Hair follicular keratinocyte (primary cell): ENCODE results near the gene CACHD1. TPM values are rescaled to one million over a fixed set of nuclear protein-coding genes. Genes with fewer than 3 reads are reported as not detected.

Source experiments
- total RNA-seq: library from RNA; depleted of rRNA; stranded (reverse); fragments of >200 nt; gene quantifications from 2 replicates; pipeline ENCODE4 v1.2.3, GENCODE V29; 2015

The CACHD1 gene
- 1.5 and 1.6 TPM in 2 replicates for total RNA-seq

DNA sequence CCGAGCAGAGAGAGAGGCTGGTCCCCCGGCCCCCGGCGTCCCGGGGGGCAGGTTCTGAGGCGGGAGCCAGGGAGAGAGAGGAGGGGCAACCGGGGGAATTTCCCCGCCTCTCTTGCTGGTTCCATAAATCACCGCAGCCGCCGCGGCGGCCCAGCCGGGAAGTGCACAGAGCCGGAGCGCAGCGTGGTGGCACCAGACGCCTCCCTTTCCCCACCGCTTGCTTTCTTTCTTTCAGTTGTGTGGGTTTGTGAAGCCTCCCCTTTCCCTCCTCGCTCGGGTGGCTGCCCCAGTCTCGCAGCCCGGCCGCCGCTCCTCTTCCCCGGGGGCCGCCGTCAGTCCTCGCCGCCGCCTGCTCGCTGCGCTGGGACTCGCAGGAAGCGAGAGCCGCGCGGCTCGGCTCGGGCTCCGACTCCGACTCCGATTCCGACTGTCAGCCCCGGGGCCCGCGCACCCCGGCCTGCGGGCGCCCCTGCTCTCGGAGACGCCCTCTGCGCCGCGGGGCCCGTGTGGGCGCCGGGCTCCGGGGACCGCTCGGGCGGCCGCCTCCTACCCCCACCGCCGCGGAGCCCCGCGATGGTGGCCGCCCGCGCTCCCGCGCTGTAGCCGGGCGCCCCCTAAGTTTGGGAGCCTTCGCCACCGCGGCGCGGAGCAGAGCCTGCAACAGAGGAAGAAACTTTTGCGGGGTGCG, at the start of gene CACHD1:
Gene CACHD1, plus strand, starts transcription at position 153 of the 688 bp plus-strand sequence. CDS start 616 bp downstream, outside the sequence.

